ENCODE measurements around the gene GRAMD1A.
A peak's percentile ranks its signal among the peaks of the same experiment; 100 is the strongest.

GRAMD1A gene

DNA sequence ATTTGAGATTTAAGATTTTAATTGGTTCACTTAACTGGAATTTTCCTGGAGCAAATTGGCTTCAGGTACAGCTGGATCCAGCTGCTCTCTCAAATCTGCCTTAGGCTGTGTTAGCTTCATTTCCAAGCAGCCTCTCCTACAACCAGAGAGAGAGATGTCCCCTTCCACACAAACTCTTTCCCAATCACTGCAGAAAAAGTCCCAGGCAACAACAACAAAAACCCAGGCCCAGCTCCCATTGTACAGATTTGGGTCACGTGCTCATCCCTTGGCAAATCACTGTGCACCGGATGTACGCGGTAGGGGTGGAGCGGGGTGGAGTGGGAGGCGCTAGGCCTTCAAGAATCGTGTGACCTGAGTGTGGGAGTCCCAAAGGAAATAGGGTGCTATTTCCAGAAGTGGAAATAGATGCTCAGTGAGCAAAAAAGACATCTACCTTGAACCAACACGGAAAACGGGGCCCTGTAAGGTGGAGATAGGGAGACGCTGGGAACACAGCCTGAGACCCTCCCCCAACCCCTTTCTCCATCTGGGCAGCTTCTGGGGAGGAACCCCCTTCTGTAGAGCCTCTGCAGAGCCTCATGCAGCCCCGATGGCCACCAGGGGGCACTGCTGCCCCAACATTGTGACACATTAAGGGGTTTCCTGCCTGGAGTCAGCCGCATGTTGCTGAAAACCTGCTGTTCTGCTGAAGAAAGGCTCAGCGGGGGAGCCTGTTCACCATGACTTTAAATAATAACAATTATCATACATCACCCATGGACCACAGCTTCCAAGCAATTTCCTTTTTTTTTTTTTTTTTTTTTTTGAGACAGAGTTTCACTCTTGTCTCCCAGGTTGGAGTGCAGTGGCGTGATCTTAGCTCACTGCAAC lies 66.8 kb downstream of the GRAMD1A start (continued):
- TF ChIP-seq ZNF571 (tag by site-specific recombination; IDR thresholded peaks at IDR 0.05), result no peak
- TF ChIP-seq, protein P1, sequence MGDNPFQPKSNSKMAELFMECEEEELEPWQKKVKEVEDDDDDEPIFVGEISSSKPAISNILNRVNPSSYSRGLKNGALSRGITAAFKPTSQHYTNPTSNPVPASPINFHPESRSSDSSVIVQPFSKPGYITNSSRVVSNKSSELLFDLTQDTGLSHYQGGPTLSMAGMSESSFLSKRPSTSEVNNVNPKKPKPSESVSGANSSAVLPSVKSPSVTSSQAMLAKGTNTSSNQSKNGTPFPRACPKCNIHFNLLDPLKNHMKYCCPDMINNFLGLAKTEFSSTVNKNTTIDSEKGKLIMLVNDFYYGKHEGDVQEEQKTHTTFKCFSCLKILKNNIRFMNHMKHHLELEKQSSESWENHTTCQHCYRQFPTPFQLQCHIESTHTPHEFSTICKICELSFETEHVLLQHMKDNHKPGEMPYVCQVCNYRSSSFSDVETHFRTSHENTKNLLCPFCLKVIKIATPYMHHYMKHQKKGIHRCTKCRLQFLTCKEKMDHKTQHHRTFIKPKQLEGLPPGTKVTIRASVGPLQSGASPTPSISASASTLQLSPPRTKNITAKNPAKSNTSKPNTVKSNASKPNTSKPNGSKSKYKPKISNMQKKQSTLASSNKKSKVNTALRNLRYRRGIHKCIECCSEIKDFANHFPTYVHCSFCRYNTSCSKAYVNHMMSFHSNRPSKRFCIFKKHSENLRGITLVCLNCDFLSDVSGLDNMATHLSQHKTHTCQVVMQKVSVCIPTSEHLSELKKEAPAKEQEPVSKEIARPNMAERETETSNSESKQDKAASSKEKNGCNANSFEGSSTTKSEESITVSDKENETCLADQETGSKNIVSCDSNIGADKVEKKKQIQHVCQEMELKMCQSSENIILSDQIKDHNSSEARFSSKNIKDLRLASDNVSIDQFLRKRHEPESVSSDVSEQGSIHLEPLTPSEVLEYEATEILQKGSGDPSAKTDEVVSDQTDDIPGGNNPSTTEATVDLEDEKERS (tag by site-specific recombination; IDR thresholded peaks at IDR 0.05), result peak; percentile 85
- no peak for TF ChIP-seq HOXA7 (CRISPR knock-in tag; IDR thresholded peaks at IDR 0.05; ENCODE audit: borderline replicate concordance)
- no peak for TF ChIP-seq ZNF202 (tag by site-specific recombination; IDR thresholded peaks at IDR 0.05; ENCODE audit: borderline replicate concordance)
- TF ChIP-seq ZNF155 (tag by site-specific recombination; IDR thresholded peaks at IDR 0.05), result no peak
- no peak for TF ChIP-seq KLF1 (tag by site-specific recombination; IDR thresholded peaks at IDR 0.05)
- no peak for TF ChIP-seq ZNF514 (tag by site-specific recombination; IDR thresholded peaks at IDR 0.05)
- no peak for TF ChIP-seq MZF1 (tag by site-specific recombination; IDR thresholded peaks at IDR 0.05; ENCODE audit: borderline replicate concordance)
- TF ChIP-seq, protein P2, sequence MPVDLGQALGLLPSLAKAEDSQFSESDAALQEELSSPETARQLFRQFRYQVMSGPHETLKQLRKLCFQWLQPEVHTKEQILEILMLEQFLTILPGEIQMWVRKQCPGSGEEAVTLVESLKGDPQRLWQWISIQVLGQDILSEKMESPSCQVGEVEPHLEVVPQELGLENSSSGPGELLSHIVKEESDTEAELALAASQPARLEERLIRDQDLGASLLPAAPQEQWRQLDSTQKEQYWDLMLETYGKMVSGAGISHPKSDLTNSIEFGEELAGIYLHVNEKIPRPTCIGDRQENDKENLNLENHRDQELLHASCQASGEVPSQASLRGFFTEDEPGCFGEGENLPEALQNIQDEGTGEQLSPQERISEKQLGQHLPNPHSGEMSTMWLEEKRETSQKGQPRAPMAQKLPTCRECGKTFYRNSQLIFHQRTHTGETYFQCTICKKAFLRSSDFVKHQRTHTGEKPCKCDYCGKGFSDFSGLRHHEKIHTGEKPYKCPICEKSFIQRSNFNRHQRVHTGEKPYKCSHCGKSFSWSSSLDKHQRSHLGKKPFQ (tag by site-specific recombination; IDR thresholded peaks at IDR 0.05), result no peak
- TF ChIP-seq GLI4 (tag by site-specific recombination; IDR thresholded peaks at IDR 0.05), result no peak
- TF ChIP-seq ZNF114 (tag by site-specific recombination; IDR thresholded peaks at IDR 0.05), result no peak
- TF ChIP-seq ZNF146 (tag by site-specific recombination; IDR thresholded peaks at IDR 0.05), result no peak
- TF ChIP-seq ZNF335 (tag by site-specific recombination; conservative IDR thresholded peaks at IDR 0.05), result peak; percentile 50
- TF ChIP-seq ZNF658 (tag by site-specific recombination; IDR thresholded peaks at IDR 0.05), result no peak
- TF ChIP-seq REPIN1 (tag by site-specific recombination; IDR thresholded peaks at IDR 0.05; ENCODE audit: low read depth), result no peak
- TF ChIP-seq MEIS1 (CRISPR knock-in tag; IDR thresholded peaks at IDR 0.05; ENCODE audit: borderline replicate concordance), result no peak
- TF ChIP-seq SP3 (tag by site-specific recombination; IDR thresholded peaks at IDR 0.05), result peak; percentile 68
- TF ChIP-seq ZNF544 (tag by site-specific recombination; IDR thresholded peaks at IDR 0.05), result no peak
- no peak for TF ChIP-seq ZNF555 (tag by site-specific recombination; conservative IDR thresholded peaks at IDR 0.05)
- no peak for TF ChIP-seq MYNN (tag by site-specific recombination; IDR thresholded peaks at IDR 0.05; ENCODE audit: borderline replicate concordance)
- TF ChIP-seq ZFHX2 (tag by site-specific recombination; conservative IDR thresholded peaks at IDR 0.05), result peak; percentile 35
- no peak for TF ChIP-seq TRIM28 (IDR thresholded peaks at IDR 0.05; ENCODE audit: borderline replicate concordance, low read length)
- TF ChIP-seq ZNF707 (tag by site-specific recombination; IDR thresholded peaks at IDR 0.05), result no peak
- no peak for TF ChIP-seq KLF9 (tag by site-specific recombination; IDR thresholded peaks at IDR 0.05; ENCODE audit: low read depth)
- TF ChIP-seq ZNF629 (tag by site-specific recombination; IDR thresholded peaks at IDR 0.05), result peak; percentile 45; the same call in 1 of the 2 replicates
- no peak for TF ChIP-seq ZBTB26 (tag by site-specific recombination; optimal IDR thresholded peaks at IDR 0.05)
- no peak for TF ChIP-seq ZNF23 (tag by site-specific recombination; IDR thresholded peaks at IDR 0.05; ENCODE audit: borderline replicate concordance)
- TF ChIP-seq GLIS2 (tag by site-specific recombination; IDR thresholded peaks at IDR 0.05), result 0 out of 2 replicates have a peak, but pooled peaks have one; percentile 20
- TF ChIP-seq KLF8 (tag by site-specific recombination; IDR thresholded peaks at IDR 0.05), result peak; percentile 54; the same call in 1 of the 2 replicates
- TF ChIP-seq, protein P3, sequence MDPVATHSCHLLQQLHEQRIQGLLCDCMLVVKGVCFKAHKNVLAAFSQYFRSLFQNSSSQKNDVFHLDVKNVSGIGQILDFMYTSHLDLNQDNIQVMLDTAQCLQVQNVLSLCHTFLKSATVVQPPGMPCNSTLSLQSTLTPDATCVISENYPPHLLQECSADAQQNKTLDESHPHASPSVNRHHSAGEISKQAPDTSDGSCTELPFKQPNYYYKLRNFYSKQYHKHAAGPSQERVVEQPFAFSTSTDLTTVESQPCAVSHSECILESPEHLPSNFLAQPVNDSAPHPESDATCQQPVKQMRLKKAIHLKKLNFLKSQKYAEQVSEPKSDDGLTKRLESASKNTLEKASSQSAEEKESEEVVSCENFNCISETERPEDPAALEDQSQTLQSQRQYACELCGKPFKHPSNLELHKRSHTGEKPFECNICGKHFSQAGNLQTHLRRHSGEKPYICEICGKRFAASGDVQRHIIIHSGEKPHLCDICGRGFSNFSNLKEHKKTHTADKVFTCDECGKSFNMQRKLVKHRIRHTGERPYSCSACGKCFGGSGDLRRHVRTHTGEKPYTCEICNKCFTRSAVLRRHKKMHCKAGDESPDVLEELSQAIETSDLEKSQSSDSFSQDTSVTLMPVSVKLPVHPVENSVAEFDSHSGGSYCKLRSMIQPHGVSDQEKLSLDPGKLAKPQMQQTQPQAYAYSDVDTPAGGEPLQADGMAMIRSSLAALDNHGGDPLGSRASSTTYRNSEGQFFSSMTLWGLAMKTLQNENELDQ (tag by site-specific recombination; IDR thresholded peaks at IDR 0.05; ENCODE audit: low read depth), result no peak
- TF ChIP-seq ZNF391 (tag by site-specific recombination; IDR thresholded peaks at IDR 0.05; ENCODE audit: borderline replicate concordance, low read depth), result no peak; the same call in 1 of the 2 replicates
- TF ChIP-seq ZNF169 (tag by site-specific recombination; IDR thresholded peaks at IDR 0.05), result no peak
- TF ChIP-seq EGR2 (tag by site-specific recombination; IDR thresholded peaks at IDR 0.05; ENCODE audit: low read depth), result no peak
